PC-9 (cell line): Measurements from ENCODE around the gene LCE5A. TPM values are rescaled to one million over a fixed set of nuclear protein-coding genes. Genes with fewer than 3 reads are reported as not detected.
A peak's percentile ranks its signal among the peaks of the same experiment; 100 is the strongest.

Experiments used
- BruUV-seq: library from RNA; stranded (reverse); fragments of 400-500 nt; replicated peaks from 2 replicates; lab custom pipeline; 2021; lab: Mats Ljungman, UMichigan
- CTCF ChIA-PET: fragments of 300-600 bp; sonication (Branson Sonifier 250); formaldehyde crosslinking; loops from one replicate; lab custom pipeline; 2022; ENCODE audit warnings: antibody characterized with exemption; lab: Charles Lee
- POLR2A ChIA-PET: fragments of 300-600 bp; sonication (Branson Sonifier 250); formaldehyde crosslinking; loops from one replicate; lab custom pipeline; 2022; ENCODE audit warnings: antibody characterized with exemption; ENCODE audit not compliant: unreplicated experiment; lab: Charles Lee
- DNase-seq, 2 experiments: peaks; one replicate each; pipeline versions ENCODE4 v3.0.0 to v3.0.0-alpha.2; 2015 to 2022; ENCODE audit warnings: mixed read lengths in 1 of 2
- H2AFZ ChIP-seq: fragments of 200-600 bp; sonication (generic); 2 replicates; pipeline ENCODE4 v1.8.1; 2017; ENCODE audit warnings: antibody characterized with exemption
- H3F3A ChIP-seq: fragments of 200-600 bp; sonication (generic); 2 replicates; pipeline ENCODE4 v1.8.1; 2017; ENCODE audit warnings: antibody characterized with exemption, mild to moderate bottlenecking, low read depth; ENCODE audit not compliant: insufficient read depth
- H3K27ac ChIP-seq: fragments of 200-600 bp; sonication (generic); 2 replicates; pipeline ENCODE4 v1.6.1; 2016; ENCODE audit warnings: mixed run types
- H3K27me3 ChIP-seq: fragments of 200-600 bp; sonication (generic); 2 replicates; pipeline ENCODE4 v1.6.1; 2016; ENCODE audit warnings: low read depth, mixed run types; ENCODE audit not compliant: insufficient read depth
- H3K36me3 ChIP-seq: fragments of 200-600 bp; sonication (generic); 2 replicates; pipeline ENCODE4 v1.6.1; 2016; ENCODE audit warnings: low read depth, mixed run types
- H3K4me1 ChIP-seq: fragments of 200-600 bp; sonication (generic); replicated peaks from 2 replicates; pipeline ENCODE4 v1.6.1; 2016; ENCODE audit warnings: mixed run types; ENCODE audit not compliant: insufficient read depth
- H3K4me2 ChIP-seq: fragments of 200-600 bp; sonication (generic); 2 replicates; pipeline ENCODE4 v1.6.1; 2017; ENCODE audit warnings: mixed run types
- H3K4me3 ChIP-seq: fragments of 200-600 bp; sonication (generic); 2 replicates; pipeline ENCODE4 v1.6.1; 2016; ENCODE audit warnings: mixed run types
- H3K79me2 ChIP-seq: fragments of 200-600 bp; sonication (generic); 2 replicates; pipeline ENCODE4 v1.6.1; 2017; ENCODE audit warnings: low read depth, mixed run types
- H3K9me2 ChIP-seq: fragments of 200-600 bp; sonication (generic); 2 replicates; pipeline ENCODE4 v1.8.1; 2017; ENCODE audit warnings: mild to moderate bottlenecking; ENCODE audit not compliant: insufficient read depth
- H3K9me3 ChIP-seq: fragments of 200-600 bp; sonication (generic); 2 replicates; pipeline ENCODE4 v1.8.1; 2016; ENCODE audit warnings: low read depth; ENCODE audit not compliant: insufficient read depth
- H4K20me1 ChIP-seq: fragments of 200-600 bp; sonication (generic); 2 replicates; pipeline ENCODE4 v1.8.1; 2017; ENCODE audit not compliant: insufficient read depth
- EZH2 ChIP-seq: fragments of 200-600 bp; sonication (generic); IDR thresholded peaks from 2 replicates; pipeline ENCODE4 v1.8.0; 2017; ENCODE audit warnings: antibody characterized with exemption, low read depth
- intact Hi-C: fragments of 100-400 bp; cut with micrococcal nuclease; formaldehyde crosslinking; loops from one replicate; pipeline ENCODE4 v1.10.0; 2022; ENCODE audit not compliant: unreplicated experiment
- total RNA-seq: library from RNA; stranded (reverse); gene quantifications from 2 replicates; pipeline ENCODE4 v1.2.3, GENCODE V29; 2021
- TF ChIP-seq, protein P1 (sequence below): fragments of 200-600 bp; sonication (generic); conservative IDR thresholded peaks from 2 replicates; pipeline ENCODE4 v1.6.1; 2017; ENCODE audit warnings: mixed run types, antibody characterized with exemption, mild to moderate bottlenecking, moderate library complexity

Gene LCE5A
- total RNA-seq, 1 experiment from 2014 or later: not detected

DNA sequence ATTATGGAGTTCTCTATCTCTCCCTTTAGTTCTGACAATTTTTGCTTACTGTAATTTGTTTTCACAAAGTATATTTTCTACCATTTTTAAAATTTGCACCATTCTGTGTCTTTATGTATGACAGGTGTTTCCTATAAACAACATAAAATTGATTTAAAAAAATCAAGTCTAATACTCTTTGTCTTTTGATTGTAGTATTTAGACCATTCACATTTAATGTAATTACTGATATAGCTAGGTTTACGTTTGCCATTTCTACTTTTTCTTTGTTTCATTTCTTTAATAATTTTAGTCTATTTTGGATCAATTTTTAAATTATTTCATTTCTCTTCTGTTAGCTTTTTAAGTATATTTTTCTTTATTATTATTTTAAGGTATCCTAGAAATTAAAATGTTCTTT is 44.4 kb upstream of the LCE5A start:
- intact Hi-C loops: no loop called here
- TF ChIP-seq, protein P1, sequence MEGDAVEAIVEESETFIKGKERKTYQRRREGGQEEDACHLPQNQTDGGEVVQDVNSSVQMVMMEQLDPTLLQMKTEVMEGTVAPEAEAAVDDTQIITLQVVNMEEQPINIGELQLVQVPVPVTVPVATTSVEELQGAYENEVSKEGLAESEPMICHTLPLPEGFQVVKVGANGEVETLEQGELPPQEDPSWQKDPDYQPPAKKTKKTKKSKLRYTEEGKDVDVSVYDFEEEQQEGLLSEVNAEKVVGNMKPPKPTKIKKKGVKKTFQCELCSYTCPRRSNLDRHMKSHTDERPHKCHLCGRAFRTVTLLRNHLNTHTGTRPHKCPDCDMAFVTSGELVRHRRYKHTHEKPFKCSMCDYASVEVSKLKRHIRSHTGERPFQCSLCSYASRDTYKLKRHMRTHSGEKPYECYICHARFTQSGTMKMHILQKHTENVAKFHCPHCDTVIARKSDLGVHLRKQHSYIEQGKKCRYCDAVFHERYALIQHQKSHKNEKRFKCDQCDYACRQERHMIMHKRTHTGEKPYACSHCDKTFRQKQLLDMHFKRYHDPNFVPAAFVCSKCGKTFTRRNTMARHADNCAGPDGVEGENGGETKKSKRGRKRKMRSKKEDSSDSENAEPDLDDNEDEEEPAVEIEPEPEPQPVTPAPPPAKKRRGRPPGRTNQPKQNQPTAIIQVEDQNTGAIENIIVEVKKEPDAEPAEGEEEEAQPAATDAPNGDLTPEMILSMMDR: no peak
- TF ChIP-seq EZH2: no peak
- no peak overlapping the region for H3K4me3 ChIP-seq
- H3F3A ChIP-seq: no peaks in the 10 kb centered on the region
- H3K36me3 ChIP-seq: no peaks in the 10 kb centered on the region
- H3K79me2 ChIP-seq: no peaks in the 10 kb centered on the region
- no peaks in the 10 kb centered on the region for H3K4me1 ChIP-seq
- CTCF ChIA-PET: no interaction called here
- no peak overlapping the region for H3K4me2 ChIP-seq
- H4K20me1 ChIP-seq: no peaks in the 10 kb centered on the region
- H3K27ac ChIP-seq: no peak overlapping the region
- no peak overlapping the region for H2AFZ ChIP-seq
- no peak for DNase-seq
- peaks cover 11% of the 10 kb centered on the region for H3K27me3 ChIP-seq
- H3K9me3 ChIP-seq: no peaks in the 10 kb centered on the region
- POLR2A ChIA-PET: no interaction called here
- H3K9me2 ChIP-seq: no peaks in the 10 kb centered on the region
- BruUV-seq: no TSS peak

DNA sequence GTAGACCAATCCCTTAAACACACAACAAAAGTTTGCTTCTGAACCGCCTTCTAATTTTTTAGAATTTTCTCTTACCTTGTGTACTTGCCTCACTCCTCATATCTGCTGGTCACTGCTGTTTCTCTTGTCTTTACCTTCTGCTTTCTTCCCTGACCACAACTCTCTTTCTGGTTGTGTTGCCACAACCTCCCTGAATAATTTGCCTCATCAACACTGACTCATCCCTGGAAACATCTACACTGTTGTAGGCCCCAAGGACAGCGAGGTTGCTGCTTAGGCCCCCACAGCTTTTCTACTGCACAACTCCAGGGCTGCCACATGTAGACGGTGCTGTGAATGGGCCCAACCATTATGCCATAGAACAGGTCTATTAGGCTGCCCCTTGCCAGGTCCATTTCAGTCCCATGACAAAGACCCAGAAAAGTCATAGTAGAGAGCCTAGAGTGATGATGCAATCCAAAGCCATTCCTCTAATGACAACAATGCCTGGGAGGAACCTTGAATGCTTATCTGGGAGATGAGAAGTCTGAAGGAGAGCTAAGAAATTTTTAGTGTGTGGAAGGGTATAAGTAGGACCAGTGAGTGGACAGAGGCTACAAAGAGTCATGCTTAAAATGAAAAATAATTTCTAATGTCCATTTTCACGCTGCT is 36.6 kb upstream of the LCE5A start:
- intact Hi-C loops: no loop called here
- no peak overlapping the region for H3K27ac ChIP-seq
- no peaks in the 10 kb centered on the region for H3K9me3 ChIP-seq
- no peak for DNase-seq
- BruUV-seq: no TSS peak
- no peaks in the 10 kb centered on the region for H4K20me1 ChIP-seq
- H3K36me3 ChIP-seq: no peaks in the 10 kb centered on the region
- H3K4me1 ChIP-seq: no peaks in the 10 kb centered on the region
- no peak overlapping the region for H3K4me3 ChIP-seq
- no peak overlapping the region for H3K4me2 ChIP-seq
- H3F3A ChIP-seq: no peaks in the 10 kb centered on the region
- H2AFZ ChIP-seq: no peak overlapping the region
- TF ChIP-seq, protein P1: no peak
- TF ChIP-seq EZH2: no peak
- ChIA-PET POLR2A (no interaction called here), CTCF (interaction anchor here (0.5 kb wide), 1 partner anchor 88 kb away, joined by 7 read pairs; no protein-coding TSS in a partner anchor)
- peaks cover 4% of the 10 kb centered on the region; the same call in 1 of the 2 replicates for H3K27me3 ChIP-seq
- H3K9me2 ChIP-seq: no peaks in the 10 kb centered on the region
- H3K79me2 ChIP-seq: no peaks in the 10 kb centered on the region

DNA sequence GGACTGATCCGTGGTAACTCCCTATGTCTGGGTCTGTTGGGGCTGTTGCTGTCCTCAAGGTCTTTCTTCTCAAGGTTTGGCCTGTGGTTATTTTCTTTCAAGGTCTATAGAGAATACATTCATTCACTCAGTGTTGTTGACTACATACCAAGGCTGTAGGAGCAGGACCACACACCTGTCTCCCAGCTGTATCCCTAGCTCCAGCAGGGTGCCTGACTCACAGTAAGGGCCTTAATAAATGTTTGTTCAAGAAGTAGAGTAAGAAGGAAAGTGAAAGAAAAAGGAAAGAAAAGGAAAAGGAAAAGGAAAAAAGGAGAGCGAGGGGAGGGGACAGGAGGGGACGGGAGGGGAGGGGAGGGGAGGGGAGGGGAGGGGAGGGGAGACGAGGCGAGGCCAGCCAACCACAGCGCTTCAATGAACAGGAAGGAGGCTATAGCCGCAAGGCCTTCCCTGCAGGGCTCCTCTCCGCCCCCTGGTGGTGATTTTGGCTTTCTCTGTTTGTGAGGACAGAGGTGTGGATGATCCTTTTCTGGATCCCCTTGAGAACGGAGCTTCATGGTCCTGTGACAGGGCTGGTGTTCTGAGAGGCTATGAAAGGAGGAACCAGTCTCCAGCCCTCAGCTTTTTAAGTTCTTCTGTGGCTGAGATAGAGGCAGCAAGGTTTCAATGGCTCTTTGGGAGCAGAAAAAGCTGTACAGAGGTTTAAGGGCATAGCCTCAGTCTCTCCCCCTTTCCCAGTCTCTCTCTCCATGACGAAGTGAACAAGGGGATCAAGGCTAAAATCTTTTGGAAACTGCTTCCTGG is 30.6 kb upstream of the LCE5A start:
- H3K9me3 ChIP-seq: no peaks in the 10 kb centered on the region
- intact Hi-C loops: no loop called here
- no peaks in the 10 kb centered on the region for H4K20me1 ChIP-seq
- ChIA-PET POLR2A (no interaction called here), CTCF (no interaction called here)
- no peak overlapping the region for H3K4me3 ChIP-seq
- TF ChIP-seq EZH2: no peak
- TF ChIP-seq, protein P1: peak; percentile 71
- H3K4me2 ChIP-seq: no peak overlapping the region
- H3K27me3 ChIP-seq: no peaks in the 10 kb centered on the region
- H3K4me1 ChIP-seq: no peaks in the 10 kb centered on the region
- H3K27ac ChIP-seq: no peak overlapping the region
- no peaks in the 10 kb centered on the region for H3F3A ChIP-seq
- no peaks in the 10 kb centered on the region for H3K36me3 ChIP-seq
- H2AFZ ChIP-seq: no peak overlapping the region
- H3K9me2 ChIP-seq: no peaks in the 10 kb centered on the region
- BruUV-seq: no TSS peak
- no peaks in the 10 kb centered on the region for H3K79me2 ChIP-seq
- DNase-seq: peak in 1 of 2 experiments; percentile 35
